NCI-H510A (cell line): ENCODE data around the gene TMF1.

ENCODE experiments used
- DNase-seq: peaks from one replicate; lab custom pipeline; 2025; lab: John Stamatoyannopoulos, UW

The TMF1 gene, protein sequence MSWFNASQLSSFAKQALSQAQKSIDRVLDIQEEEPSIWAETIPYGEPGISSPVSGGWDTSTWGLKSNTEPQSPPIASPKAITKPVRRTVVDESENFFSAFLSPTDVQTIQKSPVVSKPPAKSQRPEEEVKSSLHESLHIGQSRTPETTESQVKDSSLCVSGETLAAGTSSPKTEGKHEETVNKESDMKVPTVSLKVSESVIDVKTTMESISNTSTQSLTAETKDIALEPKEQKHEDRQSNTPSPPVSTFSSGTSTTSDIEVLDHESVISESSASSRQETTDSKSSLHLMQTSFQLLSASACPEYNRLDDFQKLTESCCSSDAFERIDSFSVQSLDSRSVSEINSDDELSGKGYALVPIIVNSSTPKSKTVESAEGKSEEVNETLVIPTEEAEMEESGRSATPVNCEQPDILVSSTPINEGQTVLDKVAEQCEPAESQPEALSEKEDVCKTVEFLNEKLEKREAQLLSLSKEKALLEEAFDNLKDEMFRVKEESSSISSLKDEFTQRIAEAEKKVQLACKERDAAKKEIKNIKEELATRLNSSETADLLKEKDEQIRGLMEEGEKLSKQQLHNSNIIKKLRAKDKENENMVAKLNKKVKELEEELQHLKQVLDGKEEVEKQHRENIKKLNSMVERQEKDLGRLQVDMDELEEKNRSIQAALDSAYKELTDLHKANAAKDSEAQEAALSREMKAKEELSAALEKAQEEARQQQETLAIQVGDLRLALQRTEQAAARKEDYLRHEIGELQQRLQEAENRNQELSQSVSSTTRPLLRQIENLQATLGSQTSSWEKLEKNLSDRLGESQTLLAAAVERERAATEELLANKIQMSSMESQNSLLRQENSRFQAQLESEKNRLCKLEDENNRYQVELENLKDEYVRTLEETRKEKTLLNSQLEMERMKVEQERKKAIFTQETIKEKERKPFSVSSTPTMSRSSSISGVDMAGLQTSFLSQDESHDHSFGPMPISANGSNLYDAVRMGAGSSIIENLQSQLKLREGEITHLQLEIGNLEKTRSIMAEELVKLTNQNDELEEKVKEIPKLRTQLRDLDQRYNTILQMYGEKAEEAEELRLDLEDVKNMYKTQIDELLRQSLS

DNA sequence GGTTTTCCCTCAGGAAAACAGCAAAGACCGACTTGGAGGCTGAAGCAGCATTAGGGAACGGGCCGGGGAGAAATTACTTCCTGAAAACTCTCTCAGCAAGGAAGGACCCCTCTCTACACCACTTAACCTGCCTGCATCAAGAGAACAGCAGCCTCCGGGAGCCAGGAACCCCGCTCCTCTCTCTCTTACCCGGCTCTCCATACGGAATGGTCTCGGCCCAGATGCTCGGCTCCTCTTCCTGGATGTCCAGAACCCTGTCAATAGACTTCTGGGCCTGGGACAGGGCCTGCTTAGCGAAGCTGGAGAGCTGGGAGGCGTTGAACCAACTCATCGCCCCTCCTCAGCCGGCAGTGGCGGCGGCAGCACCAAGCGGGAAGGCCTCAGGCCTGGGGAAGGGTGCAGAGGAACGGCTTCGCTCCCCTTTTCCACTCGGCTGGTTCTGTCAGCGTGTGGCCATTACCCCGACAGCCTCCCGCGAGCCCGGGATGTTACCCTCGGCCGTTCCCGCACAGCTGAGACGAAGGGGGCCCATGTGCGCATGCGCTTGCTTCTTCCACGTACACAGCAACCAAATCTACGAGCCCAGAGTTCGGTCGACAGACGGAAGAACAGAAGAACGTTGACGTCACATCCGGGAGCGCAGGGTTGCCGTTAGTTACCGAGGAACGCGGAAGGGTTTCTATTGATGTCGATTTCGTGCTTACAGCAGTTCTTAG, at the start of gene TMF1:
Gene TMF1 (minus strand): TSS at position 578 of the 716 bp plus-strand sequence. CDS start 247 bp downstream, at position 331.
- DNase-seq, result no peak

DNA sequence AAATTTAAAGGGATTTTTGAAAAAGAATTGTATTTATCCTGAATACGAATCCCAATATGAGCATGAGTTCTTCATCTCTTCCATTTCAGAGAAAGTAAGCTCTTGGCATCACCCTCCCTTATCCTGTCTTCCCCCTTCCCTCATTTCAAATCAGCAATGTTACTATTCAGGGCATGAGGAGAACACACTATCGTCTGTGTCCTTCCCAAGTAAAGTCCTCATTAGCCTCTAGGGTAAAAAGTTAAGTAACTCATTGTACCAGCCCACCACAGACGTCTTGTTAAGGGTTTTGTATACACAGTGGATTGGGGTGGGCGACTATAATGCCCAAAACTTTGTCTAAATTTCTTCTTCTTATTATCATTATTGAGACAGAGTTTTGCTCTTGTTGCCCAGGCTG, 47.4 kb upstream of the TMF1 start:
- DNase-seq, result no peak

DNA sequence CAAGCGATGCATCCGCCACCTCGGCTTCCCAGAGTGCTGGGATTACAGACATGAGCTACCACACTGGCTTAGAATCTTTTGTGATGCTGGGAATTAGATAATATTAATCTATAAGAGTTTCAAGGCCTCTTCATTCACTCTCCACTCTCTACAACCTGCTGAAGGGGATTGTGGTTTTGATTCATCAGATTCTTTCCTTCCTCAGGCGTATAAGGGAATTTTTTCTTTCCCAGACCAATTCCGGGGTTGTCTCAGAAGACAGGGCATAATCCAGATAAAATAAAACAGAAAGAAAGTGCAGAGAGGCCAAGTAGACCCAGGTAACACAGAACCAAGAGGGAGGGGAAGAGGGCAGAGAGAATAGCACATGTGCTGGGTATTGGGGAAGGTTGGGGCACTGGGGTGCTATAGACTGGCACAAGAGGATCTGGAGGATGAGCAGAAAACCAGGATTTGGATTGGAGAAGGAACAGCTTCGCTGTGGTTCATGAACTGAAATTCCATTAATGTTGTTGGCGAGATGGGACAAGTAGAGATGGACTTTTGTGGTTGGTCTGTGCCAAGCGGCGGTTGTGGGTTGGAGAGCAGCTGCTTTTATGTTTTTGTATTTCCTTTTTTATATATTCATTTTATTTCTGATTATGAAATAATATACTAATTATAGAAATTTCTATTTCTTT, 45.4 kb upstream of the TMF1 start:
- no peak for DNase-seq

DNA sequence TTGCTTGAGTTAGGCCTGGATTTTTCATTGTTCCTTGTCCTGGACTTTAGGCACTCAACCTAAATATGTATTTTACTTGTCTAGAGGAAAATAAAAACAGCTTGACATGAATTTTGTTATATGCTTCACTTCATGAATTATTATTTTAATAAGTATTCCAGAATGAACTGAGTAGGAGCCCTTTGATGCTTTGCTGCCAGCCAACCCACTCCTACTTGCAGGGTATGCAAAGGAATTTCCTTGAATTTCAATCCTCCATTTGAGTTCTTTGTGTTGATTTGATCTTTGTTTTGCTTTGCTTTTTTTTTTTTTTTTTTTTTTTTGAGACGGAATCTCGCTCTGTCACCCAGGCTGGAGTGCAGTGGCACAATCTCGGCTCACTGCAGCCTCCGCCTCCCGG, 44.2 kb upstream of the TMF1 start:
- no peak for DNase-seq

DNA sequence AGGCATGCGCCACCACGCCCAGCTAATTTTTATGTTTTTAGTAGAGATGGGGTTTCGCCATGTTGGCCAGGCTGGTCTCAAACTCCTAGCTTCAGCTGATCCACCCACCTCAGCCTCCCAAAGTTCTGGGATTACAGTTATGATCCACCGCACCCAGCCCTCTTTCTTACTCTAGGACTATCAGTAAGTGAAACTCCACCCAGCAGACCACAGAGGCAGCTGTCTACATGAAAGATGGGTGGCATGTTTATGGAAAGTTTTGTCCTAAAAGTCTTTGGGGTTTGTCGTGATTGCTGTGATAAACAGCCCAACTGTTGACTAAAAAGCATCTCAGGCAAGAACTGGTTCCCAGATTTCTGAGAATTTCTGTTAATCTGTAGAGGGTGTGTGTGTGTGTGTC, 43.5 kb upstream of the TMF1 start:
- no peak for DNase-seq

DNA sequence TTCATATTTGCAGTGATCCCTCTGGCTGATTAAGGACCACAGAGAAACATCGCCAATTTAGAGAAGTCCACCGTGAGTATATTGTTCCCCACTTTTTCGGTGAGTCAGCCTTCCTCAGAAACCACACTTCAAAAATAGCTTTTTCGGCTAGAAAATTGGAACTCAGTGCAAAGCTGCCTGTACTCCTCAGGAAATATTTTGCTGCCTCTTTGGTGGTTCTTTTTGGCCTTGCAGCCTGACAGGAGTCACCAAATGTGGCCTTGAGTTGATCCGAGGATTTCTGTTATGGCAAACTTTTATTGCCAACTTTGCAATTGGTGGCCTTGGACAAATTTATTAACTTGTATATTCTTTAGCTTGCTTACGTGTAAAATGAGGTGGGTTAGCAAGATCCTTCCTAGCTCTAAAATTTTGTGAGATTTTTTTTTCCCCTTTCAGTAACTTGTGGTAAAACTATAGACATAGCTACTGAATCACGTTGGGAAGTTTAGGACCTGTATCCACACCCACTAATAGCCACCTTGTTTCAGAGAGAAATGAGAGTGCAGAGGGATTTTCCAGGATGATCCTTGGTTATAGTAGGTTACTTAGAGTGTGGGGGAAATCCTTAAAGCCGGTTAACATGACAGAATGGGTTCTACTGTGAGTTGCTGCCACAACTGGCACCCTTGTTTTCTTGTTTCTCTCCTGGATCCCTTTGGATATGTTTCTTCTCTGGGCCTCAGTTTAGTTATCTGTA, 42.5 kb upstream of the TMF1 start:
- DNase-seq, result no peak

DNA sequence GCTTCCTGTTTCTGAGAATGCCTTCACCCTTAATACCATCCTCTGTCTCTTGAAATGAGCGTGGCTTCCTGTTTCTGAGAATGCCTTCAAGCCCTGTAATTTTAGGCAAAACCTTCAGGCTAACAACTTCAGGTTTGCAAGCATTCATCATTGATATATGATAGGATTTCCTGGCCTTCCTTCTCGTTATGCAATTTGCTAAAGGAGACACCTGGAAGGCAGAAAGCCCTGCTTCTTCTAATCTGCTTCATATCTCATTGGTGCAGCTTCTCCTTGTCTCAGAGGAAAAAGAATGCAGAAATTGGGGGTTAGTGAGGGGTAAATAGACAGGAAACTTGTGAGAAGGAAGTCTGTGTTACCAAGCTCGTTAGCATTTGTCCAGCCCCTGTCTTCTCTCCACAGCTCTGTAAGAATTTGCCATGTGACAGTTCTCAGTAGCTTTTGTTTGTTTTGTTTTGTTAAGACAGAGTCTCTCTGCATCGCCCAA, 39.9 kb upstream of the TMF1 start:
- no peak for DNase-seq

DNA sequence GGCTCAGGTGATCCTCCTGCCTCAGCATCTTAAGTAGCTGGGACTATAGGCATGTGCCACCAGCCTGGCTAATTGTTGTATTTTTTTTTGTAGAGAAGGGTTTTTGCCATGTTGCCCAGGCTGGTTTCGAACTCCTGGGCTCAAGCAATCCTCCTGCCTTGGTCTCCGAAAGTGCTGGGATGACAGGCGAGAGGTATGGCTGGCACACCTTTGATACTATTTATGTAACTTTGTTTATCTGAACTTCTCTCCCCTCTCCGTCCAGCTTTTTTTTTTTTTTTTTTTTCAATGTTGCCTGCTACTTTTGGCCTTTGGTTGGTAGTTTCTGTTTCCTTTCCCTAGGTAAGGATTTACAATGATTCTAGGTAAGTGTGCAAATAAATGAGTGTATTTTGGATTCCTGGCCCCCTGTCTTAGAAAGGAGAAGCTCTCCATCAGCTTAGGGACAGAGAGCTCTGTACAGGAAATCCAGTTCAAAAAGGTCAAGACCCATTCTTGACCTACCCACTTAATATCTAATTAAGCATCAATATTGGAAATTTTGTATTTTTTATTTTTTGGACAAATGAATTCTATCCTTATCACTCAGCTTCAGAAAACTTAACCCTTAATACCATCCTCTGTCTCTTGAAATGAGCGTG, 39.4 kb upstream of the TMF1 start:
- DNase-seq, result no peak

DNA sequence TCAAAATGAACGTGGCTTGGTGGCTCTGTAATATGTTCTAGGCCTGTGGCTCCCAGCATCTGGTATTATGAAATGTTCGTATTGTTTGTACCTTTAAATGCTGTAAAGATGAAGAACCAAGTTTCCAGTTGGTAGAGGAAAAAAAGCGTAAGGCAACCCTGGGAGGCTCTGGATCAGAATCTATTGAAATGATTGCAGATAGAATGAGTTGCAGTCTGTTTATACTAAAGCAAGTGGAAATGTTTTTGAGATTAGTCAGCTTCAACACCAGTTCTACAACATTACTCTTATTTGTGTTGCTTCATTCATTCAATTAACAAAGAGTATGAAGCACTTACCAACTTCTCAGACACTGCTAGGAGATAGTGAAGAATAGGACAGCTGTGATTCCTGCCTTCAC, 37.9 kb upstream of the TMF1 start:
- DNase-seq, result no peak

DNA sequence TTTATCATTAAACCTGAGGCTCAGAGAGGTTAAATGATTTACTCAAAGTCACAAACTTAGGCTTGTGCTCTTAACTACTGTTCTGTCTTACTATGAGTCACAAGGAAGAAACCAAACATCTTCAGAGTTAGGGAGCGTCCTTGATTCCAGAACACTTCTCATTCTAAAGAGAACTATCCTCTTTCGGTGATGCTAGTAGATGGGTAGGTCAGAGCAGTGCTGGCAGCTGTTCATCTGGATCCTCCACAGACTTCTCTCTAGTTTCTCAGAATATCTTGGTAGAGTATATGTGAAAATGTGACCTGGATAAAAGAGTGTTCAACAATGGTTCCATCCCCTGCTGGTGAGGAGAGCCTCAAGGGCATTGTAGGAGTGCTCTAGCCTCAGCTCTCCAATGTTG, 35.9 kb upstream of the TMF1 start:
- no peak for DNase-seq

DNA sequence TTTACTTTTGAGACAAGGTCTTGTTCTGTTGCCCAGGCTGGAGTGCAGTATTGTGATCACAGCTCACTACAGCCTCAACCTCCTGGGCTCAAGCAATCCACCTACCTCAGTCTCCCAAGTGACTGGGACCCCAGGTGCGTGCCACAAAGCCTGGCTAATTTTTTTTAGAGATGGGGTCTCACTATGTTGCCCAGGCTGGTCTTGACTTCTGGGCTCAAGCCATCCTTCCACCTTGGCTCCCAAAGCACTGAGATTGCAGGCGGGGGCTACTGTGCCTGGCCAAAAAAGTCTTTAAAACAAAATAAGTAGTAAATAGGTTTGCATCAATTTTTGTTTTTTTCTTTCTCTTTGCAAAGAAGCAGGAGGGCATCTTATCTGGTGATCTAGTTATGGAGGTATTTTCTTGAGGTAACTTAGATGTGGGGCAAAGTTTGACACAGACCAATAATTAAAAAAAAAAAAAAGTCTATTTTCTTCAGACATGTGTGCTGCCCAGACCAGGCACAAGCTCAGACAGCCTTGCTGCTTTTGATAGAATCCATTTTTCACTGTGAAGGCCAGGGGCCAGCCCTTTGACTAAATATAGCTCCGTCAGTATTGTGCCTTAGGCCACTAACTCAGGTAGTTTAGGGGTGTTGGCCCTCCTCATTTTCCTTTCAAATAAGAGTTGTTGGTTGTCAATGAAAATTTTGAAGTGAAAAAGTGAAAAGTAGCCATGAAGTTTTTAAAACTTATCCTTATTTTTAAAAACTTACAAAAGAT, 35.1 kb upstream of the TMF1 start:
- DNase-seq, result no peak

DNA sequence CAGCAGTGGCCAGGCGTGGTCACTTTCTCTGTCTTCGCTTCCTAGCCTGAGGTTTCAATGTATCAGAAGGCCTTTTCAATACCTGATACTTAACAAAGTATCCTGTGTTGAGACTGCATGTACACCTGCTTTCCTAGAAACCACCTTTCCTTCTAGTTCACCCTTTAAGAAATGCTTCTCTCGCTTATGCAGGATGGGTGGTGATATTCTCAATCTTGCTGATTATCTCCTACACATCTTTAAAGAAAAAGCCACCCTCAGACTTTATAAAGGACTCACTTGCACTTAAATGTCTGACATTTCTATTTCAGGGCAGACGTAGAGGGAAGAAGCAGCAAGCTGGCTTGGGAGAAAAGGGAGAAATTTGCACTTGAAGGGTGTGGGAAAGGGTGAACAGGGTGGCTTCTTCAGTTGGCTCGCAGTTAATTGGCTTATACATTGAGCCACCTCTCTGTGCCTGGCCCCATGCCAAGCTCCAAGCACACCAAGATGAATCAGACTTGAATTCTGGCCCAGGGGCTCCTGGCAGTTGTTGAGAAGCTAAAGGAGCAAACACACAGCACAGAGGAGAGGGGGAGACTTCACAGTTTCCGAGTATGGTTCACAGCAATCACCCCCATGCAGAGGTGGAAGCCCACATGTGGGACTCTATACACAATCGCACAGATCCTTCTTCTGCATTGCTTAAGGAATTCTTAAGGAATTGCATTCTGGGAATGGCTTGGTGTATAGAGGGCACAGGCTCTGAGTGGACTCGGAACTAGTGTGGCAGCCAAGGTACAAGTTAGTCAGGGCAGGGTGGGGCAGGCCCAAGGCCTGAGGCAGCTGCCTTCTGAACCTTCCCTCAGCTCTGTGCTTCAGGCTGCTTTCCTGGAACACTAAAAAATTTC, 33.9 kb upstream of the TMF1 start:
- DNase-seq, result peak; percentile 7

DNA sequence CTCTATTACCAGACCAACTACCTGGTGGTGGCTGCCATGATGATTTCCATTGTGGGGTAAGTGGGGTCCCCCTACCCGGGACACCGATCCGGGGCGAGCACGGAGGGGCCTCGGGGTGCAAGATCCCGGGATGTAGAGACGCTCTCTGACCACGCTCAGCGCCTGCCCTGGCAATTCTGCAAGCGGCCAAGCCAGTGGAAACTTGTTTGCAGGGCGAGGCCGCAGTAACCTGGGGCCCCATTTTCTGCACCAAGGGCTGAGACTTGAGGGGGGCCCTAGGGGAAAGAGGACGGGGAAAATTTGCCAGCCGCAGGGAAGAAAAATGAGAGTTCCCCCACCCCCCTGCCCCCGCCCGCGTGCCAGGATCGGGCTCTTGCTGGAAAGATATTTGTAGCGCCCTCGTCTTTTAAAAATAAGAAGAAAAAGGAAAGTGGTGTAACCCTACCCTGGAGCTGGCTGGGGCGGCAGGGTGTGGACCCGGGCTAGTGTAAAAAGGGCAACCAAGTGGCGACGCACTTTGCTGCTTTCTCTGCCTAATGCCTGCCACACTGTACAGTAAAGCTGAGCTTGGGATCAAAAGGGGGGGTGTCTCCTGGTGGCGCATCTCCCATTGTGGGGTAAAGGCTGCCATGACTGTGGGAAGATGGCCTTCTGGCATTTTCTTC, 33.2 kb upstream of the TMF1 start:
- no peak for DNase-seq

DNA sequence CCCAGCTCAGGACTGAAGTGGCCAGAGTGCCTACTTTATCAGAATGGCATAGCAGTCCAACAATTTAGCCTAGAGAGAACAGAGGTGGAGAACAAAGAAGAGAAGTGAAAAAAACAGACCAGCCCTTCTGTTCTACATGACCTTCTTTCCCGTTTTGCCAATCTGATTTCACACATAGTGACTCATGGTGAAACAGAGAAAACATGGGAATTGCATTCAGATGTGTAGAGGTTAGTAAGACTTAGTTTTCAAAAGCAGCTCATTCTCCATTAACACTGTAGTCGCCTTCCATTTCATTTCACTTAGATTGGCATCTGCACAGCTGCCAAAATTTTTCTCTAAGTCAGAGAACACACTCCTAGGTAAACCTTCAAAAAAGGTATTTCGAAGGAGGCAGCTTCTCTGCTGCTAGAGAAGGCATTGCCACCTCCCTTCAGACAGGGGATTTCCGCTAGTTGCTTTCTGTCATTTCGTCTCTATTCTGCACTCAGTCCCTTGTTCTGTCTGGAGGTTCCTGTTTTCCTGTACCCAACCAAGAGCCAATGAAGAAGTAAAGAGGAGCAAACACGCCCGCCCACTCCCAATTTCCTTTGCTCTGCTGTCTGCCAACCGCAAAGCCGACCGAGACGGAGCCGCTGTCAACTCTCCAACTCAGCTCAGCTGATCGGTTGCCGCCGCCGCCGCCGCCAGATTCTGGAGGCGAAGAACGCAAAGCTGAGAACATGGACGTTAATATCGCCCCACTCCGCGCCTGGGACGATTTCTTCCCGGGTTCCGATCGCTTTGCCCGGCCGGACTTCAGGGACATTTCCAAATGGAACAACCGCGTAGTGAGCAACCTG, 32.4 kb upstream of the TMF1 start, which contains the start of gene ARL6IP5:
Gene ARL6IP5 (plus strand): TSS at position 612 of the 842 bp plus-strand sequence. CDS start 111 bp downstream, at position 723.
- peak; percentile 77 for DNase-seq

DNA sequence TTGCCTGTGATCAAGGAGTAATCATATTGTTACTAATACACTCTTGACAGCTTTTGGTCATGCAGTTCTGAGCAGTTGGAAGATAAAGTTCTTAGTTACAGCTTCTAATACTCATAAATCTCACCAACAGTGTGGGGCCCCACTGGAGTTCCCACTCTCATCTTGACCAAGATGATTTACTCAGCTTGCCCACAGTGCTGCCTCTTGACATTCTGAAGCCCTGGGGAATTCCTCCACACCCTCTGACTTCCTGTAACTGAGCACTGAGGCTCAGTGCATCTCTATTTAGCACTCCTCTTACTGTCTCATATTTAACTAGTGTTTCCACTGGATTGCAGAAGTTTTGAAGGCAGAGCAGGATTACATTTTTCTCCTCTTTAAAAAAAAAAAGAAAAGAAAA, 30.7 kb upstream of the TMF1 start:
- no peak for DNase-seq

DNA sequence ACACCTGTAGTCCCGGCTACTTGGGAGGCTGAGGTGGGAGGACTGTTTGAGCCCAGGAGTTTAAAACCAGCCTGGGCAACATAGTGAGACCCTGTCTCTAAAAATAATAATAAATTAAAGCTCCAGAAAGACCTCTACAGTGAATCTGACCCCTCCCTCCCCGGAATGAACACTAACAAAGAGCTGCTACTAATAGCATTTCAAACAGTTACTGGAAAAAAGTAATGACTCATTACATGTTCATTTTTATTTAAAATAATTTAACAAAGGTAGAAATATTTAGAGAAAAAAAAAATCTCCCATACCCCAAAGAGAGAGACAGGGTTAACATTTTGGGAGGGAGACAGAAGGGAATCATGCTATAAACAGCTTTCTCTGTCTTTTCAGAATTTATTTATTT, 30.2 kb upstream of the TMF1 start:
- DNase-seq, result no peak
